ENCODE results near the gene FOXC2. TPM values are rescaled to one million over a fixed set of nuclear protein-coding genes. Genes with fewer than 3 reads are reported as not detected.

FOXC2 gene
- total and polyA plus RNA-seq, 10 of the 15 experiments (the other 5 are each of a cell fraction or from before 2014, with no cell fraction given): not detected

DNA sequence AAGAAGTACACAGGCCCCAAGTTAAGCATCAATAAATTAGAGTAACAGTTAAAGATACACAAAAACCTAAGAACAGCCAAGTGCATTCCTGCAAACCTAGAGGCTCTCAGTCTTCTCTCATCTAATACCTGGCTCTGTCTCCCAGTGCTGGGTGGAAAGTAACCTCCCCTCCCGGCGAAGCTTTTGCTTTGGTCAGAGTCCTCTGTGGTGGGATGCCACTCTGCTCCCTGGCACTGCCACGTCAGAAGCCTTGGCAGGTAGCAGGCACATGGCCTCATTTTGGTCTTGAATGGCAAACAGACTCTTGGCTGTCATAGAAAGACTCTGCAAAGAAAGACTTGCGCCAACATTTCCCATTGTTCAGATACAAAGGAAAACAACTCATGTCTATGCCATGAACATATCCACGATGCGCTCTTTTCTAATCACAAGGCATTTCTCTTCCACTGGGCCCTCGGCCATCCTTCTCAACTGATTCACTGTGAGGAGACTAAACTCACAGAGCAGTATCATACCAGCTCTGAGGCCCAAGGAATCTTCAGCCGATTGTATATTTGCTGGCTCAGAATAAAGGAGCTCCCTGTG, 32.8 kb upstream of the FOXC2 start:
- Histone ChIP-seq H2AFZ (ENCODE audit: control insufficient read depth, low read depth, low read length) (no peak overlapping the region), H3K27ac (ENCODE audit: control insufficient read depth, insufficient read depth) (no peak overlapping the region), H3K4me1 (ENCODE audit: control insufficient read depth, insufficient read depth, low read length) (no peaks in the 10 kb centered on the region), H3K36me3 (ENCODE audit: control insufficient read depth in 2 of 2, insufficient read depth in 2 of 2, low read length in 1 of 2) (peaks cover under 1 to 5% of the 10 kb centered on the region in 2 experiments; a peak in 2 of 4 replicates), H3K27me3 (replicated peaks in 1 of 2; ENCODE audit: control insufficient read depth in 2 of 2, insufficient read depth in 2 of 2, low read length in 1 of 2) (no peaks in the 10 kb centered on the region), H3K9me3 (replicated peaks; ENCODE audit: control insufficient read depth, insufficient read depth, low read length) (no peaks in the 10 kb centered on the region), H3K79me2 (ENCODE audit: control insufficient read depth, insufficient read depth, low read length) (no peaks in the 10 kb centered on the region), H3K9ac (ENCODE audit: control insufficient read depth, insufficient read depth, low read length) (no peak overlapping the region), H4K20me1 (ENCODE audit: control insufficient read depth, insufficient read depth) (no peaks in the 10 kb centered on the region; the same call in 1 of the 2 replicates), H3K4me2 (ENCODE audit: control insufficient read depth, insufficient read depth) (no peak overlapping the region), H3K4me3 (no peak overlapping the region)
- TF ChIP-seq IRF3 (IDR thresholded peaks at IDR 0.05): no peak
- TF ChIP-seq IRF4 (IDR thresholded peaks at IDR 0.05; ENCODE audit: low read depth, low read length): no peak
- TF ChIP-seq SREBF1 (IDR thresholded peaks at IDR 0.05; ENCODE audit: low read length): no peak
- TF ChIP-seq MLLT1 (IDR thresholded peaks at IDR 0.05): no peak
- TF ChIP-seq HCFC1 (IDR thresholded peaks at IDR 0.05; ENCODE audit: low read length): no peak
- no peak for TF ChIP-seq EP300 (IDR thresholded peaks at IDR 0.05; ENCODE audit: borderline replicate concordance in 1 of 2, control insufficient read depth in 1 of 2, low read depth in 2 of 2, low read length in 2 of 2)
- in situ Hi-C loops (cut with MboI): no loop called here
- ChIA-PET SMC1A (ENCODE audit: uncharacterized antibody, unreplicated experiment) (interaction anchor here (0.6 kb wide), 1 partner anchor 672 kb away, joined by 3 read pairs; no protein-coding TSS in a partner anchor), CTCF (interaction anchor here (1.2 kb wide), 1 partner anchor 13 kb away, joined by 3 read pairs; no protein-coding TSS in a partner anchor), RAD21 (ENCODE audit: unreplicated experiment) (no interaction called here), POLR2A (no interaction called here)
- FAIRE-seq: peak; percentile 27
- 89% methylated on average over 8 of the region's 8 CpGs for WGBS (ENCODE audit: insufficient coverage, insufficient replicate concordance, low lambda C conversion rate, missing lambda C conversion rate)
- no TSS peak for BruUV-seq (replicated peaks)
- DNase-seq (ENCODE audit: low read depth, low spot score): no peak
- ATAC-seq: no peak
- intact Hi-C loops (cut with micrococcal nuclease; ENCODE audit: unreplicated experiment): no loop called here
